Karpas-422 (cell line): ENCODE results near the gene TMC4. TPM values are rescaled to one million over a fixed set of nuclear protein-coding genes. Genes with fewer than 3 reads are reported as not detected.
A peak's percentile ranks its signal among the peaks of the same experiment; 100 is the strongest.
"Not testable (repeated sequence)": the region's sequence is repeated elsewhere in the genome, so short reads cannot be mapped to it uniquely, and the experiment has no call there.

ENCODE experiments used
- DNase-seq: peaks from one replicate; pipeline ENCODE4 v3.0.0-alpha.2; 2015
- H2AFZ ChIP-seq: fragments of 200-600 bp; sonication (generic); 2 replicates; pipeline ENCODE4 v1.6.1; 2014; ENCODE audit warnings: antibody characterized with exemption, low read length, mixed read lengths
- H3K27ac ChIP-seq: fragments of 200-600 bp; sonication (generic); 2 replicates; pipeline ENCODE4 v1.5.1; 2014; ENCODE audit warnings: mild to moderate bottlenecking, low read length, moderate library complexity
- H3K27me3 ChIP-seq: fragments of 200-600 bp; sonication (generic); 2 replicates; pipeline ENCODE4 v1.6.1; 2014; ENCODE audit warnings: low read length, mixed read lengths
- H3K36me3 ChIP-seq: fragments of 200-600 bp; sonication (generic); 2 replicates; pipeline ENCODE4 v1.6.1; 2014; ENCODE audit warnings: low read length, mixed read lengths; ENCODE audit not compliant: insufficient read depth
- H3K4me1 ChIP-seq: fragments of 200-600 bp; sonication (generic); 2 replicates; pipeline ENCODE4 v1.6.1; 2014; ENCODE audit warnings: mild to moderate bottlenecking, low read length, mixed read lengths
- H3K4me2 ChIP-seq: fragments of 200-600 bp; sonication (generic); 2 replicates; pipeline ENCODE4 v1.6.1; 2014; ENCODE audit warnings: low read length, low read depth, mild to moderate bottlenecking; ENCODE audit not compliant: poor library complexity, severe bottlenecking
- H3K4me3 ChIP-seq: fragments of 200-600 bp; sonication (generic); 2 replicates; pipeline ENCODE4 v1.5.1; 2014; ENCODE audit warnings: mild to moderate bottlenecking, antibody characterized with exemption, low read length, mixed read lengths
- H3K79me2 ChIP-seq: fragments of 200-600 bp; sonication (generic); 2 replicates; pipeline ENCODE4 v1.6.1; 2014; ENCODE audit warnings: mild to moderate bottlenecking, low read length, mixed read lengths
- H3K9ac ChIP-seq: fragments of 200-600 bp; sonication (generic); 2 replicates; pipeline ENCODE4 v1.6.0; 2014; ENCODE audit warnings: low read length
- H3K9me2 ChIP-seq: fragments of 200-600 bp; sonication (generic), shearing (Covaris generic); replicated peaks from 2 replicates; pipeline ENCODE4 v1.6.0; 2014; ENCODE audit warnings: mild to moderate bottlenecking, low read length, moderate library complexity; ENCODE audit not compliant: insufficient read depth
- H3K9me3 ChIP-seq: fragments of 300-700, 200-600 bp; sonication (generic); 2 replicates; pipeline ENCODE4 v1.6.1; 2014; ENCODE audit warnings: low read length, mixed read lengths
- H4K20me1 ChIP-seq: fragments of 200-600 bp; sonication (generic); 2 replicates; pipeline ENCODE4 v1.6.1; 2014; ENCODE audit warnings: mild to moderate bottlenecking, antibody characterized with exemption, low read length, low read depth; ENCODE audit not compliant: insufficient read depth
- total RNA-seq: library from RNA; depleted of rRNA; stranded (reverse); fragments of >200 nt; shearing (Covaris generic); gene quantifications from 2 replicates; pipeline ENCODE4 v1.2.3, GENCODE V29; 2014; ENCODE audit warnings: low replicate concordance

The TMC4 gene
- total RNA-seq, 1 experiment from 2014 or later: not detected

DNA sequence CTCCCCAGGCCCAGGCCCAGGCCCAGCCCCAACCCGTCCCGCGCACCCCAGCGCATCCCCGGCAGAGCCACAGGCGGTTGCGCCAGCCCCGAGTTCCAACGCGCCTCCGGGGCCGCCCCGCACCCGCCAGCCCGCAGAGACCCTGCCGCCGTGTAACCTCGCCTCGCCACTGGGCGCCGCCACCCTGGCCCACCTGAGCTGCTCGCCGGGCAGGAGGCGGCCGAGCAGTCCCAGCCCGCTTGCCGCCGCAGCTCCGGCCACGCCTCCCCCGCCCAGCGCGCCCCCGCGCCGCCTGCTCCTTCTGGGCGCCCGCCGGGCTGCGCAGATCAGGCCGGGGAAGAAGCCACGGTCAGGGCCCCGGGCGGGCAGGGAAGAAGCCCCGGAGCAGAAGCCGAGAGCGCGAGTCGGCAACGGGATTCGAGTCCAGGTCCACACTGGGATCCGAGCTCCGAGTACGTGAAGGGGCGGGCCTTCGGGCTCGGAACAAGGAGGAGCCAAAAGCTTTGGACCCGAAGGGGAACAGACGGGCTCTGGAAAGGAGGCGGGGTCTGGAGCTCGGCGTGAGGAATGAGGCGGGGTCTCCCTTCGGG is 16.3 kb upstream of the TMC4 start, which contains the start of gene MBOAT7:
MBOAT7 (minus strand) TSS at position 436 of the 590 bp plus-strand sequence. CDS start 1,072 bp downstream, outside the sequence.
- Histone ChIP-seq H3K4me1 (peaks cover 22% of the 10 kb centered on the region), H3K9me3 (no peaks in the 10 kb centered on the region), H3K9me2 (no peaks in the 10 kb centered on the region), H3K79me2 (peaks cover 47% of the 10 kb centered on the region), H3K9ac (peak within 1 kb of the TSS; percentile 90), H3K4me3 (peak within 1 kb of the TSS; percentile 76), H3K4me2 (peak within 1 kb of the TSS; percentile 90), H3K27me3 (no peaks in the 10 kb centered on the region), H3K36me3 (peaks cover 15% of the 10 kb centered on the region; the same call in 1 of the 2 replicates), H4K20me1 (no peaks in the 10 kb centered on the region), H2AFZ (peak within 1 kb of the TSS; percentile 68), H3K27ac (peak within 1 kb of the TSS; percentile 83)
- no peak for DNase-seq

- H3K36me3 ChIP-seq: peaks cover 8% of the 10 kb centered on the region; the same call in 1 of the 2 replicates
- H3K4me2 ChIP-seq: peak overlapping the region; percentile 90
- H4K20me1 ChIP-seq: no peaks in the 10 kb centered on the region
- H3K27ac ChIP-seq: peak overlapping the region; percentile 81
- H3K9me2 ChIP-seq: no peaks in the 10 kb centered on the region
- H2AFZ ChIP-seq: no peak overlapping the region
- H3K4me3 ChIP-seq: peak overlapping the region; percentile 76
- peaks cover 43% of the 10 kb centered on the region for H3K79me2 ChIP-seq
- peak overlapping the region; percentile 90 for H3K9ac ChIP-seq
- DNase-seq: peak; percentile 73
- peaks cover 22% of the 10 kb centered on the region for H3K4me1 ChIP-seq
- no peaks in the 10 kb centered on the region for H3K27me3 ChIP-seq
- no peaks in the 10 kb centered on the region for H3K9me3 ChIP-seq
These were observed 15.4 kb upstream of the TMC4 start for GRCh38 chr19:54188215-54188871.

DNA sequence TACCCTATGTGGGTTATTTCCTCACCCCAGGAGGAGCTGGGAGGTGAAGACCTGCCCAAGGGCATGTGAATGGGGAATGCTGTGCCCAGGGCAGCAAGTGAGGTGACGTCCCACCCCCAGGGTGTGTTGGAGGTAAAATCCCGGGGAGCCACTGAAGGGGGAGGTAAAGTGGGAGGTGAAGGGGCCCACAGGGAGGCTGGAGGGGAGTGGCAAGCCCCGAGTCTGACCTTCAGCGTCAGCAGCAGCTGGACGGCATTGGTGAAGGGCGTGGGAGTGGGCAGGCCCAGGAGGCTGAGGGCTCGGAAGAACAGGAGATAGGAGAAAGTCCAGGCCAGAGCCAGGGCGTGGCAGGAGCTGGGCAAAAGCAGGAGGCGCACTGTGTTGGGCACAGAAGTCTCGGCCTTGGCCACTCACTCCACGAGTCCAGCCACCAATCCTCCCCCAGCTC is 14.0 kb upstream of the TMC4 start:
- no peaks in the 10 kb centered on the region for H3K9me3 ChIP-seq
- DNase-seq: no peak
- no peaks in the 10 kb centered on the region for H3K9me2 ChIP-seq
- no peak overlapping the region for H3K27ac ChIP-seq
- H3K36me3 ChIP-seq: 0 out of 2 replicates have a peak, but pooled peaks cover 4% of the 10 kb centered on the region
- H2AFZ ChIP-seq: no peak overlapping the region
- no peak overlapping the region for H3K4me2 ChIP-seq
- H3K4me3 ChIP-seq: no peak overlapping the region
- peak overlapping the region; percentile 6; the same call in 1 of the 2 replicates for H3K9ac ChIP-seq
- H3K79me2 ChIP-seq: peaks cover 29% of the 10 kb centered on the region
- no peaks in the 10 kb centered on the region for H3K27me3 ChIP-seq
- peaks cover 10% of the 10 kb centered on the region for H3K4me1 ChIP-seq
- no peaks in the 10 kb centered on the region for H4K20me1 ChIP-seq

DNA sequence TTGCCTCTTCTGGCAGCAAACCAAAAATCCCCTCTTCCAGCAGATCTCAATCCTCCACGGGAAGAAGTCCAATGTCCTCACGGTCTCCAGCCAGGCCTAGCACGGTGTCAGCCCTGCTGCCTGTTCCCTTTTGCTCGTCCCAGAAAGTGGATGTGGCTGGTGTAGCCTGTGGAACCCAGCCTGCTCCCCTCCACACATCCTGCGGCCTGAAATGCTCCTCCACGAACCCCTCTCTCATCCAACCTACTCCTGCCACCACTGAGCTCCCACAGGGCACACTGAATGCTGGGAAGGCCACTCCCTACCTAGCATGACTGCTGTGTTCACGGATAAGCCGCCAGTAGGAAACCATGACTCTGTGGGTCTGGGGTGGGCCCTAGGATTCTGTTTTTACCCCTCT is 13.4 kb upstream of the TMC4 start:
- Histone ChIP-seq H3K27me3 (no peaks in the 10 kb centered on the region), H3K36me3 (0 out of 2 replicates have a peak, but pooled peaks cover 4% of the 10 kb centered on the region), H3K4me1 (peaks cover 8% of the 10 kb centered on the region), H3K4me2 (no peak overlapping the region), H3K9me2 (no peaks in the 10 kb centered on the region), H3K27ac (no peak overlapping the region), H3K9ac (no peak overlapping the region), H3K9me3 (no peaks in the 10 kb centered on the region), H2AFZ (no peak overlapping the region), H3K4me3 (no peak overlapping the region), H4K20me1 (no peaks in the 10 kb centered on the region), H3K79me2 (peaks cover 24% of the 10 kb centered on the region)
- peak; percentile 39 for DNase-seq

DNA sequence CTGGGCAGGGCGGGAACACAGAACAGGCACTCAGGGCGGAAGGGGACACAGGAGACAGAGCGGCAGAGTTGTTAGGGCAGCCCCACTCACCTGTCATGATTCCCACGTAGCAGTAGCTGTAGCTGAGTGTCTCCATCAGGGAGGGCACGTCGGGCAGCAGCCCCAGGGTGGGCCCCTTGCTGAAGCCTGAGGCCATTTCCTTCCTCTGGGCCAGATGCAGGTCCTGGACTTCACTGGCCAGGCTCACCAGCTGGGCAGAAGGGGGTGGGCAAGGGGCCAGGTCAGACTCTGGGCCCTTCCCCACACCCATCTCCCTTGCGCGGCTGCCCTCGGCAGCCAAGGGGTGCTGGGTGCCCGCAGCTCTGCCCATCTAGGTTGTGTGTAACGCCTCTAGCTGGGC is 10.5 kb upstream of the TMC4 start:
- no peaks in the 10 kb centered on the region for H3K27me3 ChIP-seq
- no peak overlapping the region for H3K27ac ChIP-seq
- H3K36me3 ChIP-seq: 0 out of 2 replicates have a peak, but pooled peaks cover 9% of the 10 kb centered on the region
- H3K4me1 ChIP-seq: peaks cover 22% of the 10 kb centered on the region
- H4K20me1 ChIP-seq: peaks cover 12% of the 10 kb centered on the region
- no peaks in the 10 kb centered on the region for H3K9me2 ChIP-seq
- H3K4me3 ChIP-seq: no peak overlapping the region
- H3K79me2 ChIP-seq: peaks cover 17% of the 10 kb centered on the region
- H2AFZ ChIP-seq: no peak overlapping the region
- no peaks in the 10 kb centered on the region for H3K9me3 ChIP-seq
- no peak overlapping the region for H3K4me2 ChIP-seq
- no peak overlapping the region for H3K9ac ChIP-seq
- DNase-seq: peak; percentile 37

DNA sequence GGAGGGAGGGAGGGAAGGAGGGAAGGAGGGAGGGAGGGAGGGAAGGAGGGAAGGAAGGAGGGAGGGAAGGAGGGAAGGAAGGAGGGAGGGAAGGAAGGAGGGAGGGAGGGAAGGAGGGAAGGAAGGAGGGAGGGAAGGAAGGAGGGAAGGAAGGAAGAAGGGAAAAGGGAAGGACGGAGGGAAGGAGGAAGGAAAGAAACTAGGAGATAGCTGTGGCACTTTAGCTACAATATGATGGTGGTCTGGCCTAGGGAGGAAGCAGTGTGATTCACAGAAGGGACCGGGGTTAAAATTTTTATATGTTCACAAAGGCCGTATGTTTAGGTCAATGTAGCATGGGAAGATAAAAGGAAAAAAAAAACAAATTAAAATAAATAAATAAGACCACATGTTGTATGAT is 8.9 kb upstream of the TMC4 start:
- not testable (repeated sequence) for H3K9ac ChIP-seq, H3K9me3 ChIP-seq, H3K36me3 ChIP-seq, H3K9me2 ChIP-seq, DNase-seq, H3K27me3 ChIP-seq, H2AFZ ChIP-seq, H3K79me2 ChIP-seq, H3K27ac ChIP-seq, H3K4me3 ChIP-seq, H3K4me2 ChIP-seq
- peaks cover 12% of the 10 kb centered on the region for H4K20me1 ChIP-seq
- peaks cover 17% of the 10 kb centered on the region for H3K4me1 ChIP-seq

DNA sequence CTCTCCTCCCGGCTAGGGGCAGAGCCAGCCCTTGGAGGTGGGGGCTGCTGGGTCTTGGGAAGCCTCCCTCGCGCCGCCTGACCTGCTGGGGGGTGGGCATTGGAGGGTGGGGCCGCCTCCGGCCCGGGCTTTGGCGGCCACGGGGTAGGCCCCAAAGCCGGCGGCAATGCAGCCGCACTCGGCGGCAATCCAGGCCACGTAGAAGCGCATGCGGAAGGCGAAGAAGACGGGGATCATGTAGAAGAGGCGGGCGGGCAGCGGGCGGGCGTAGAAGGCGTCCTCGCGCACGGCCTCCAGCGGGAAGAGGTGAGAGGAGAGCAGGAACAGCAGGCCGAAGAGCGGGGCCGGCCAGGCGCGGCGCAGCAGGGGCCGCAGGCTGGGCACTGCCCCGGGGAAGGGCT is 7.7 kb upstream of the TMC4 start:
- no peak overlapping the region for H3K4me2 ChIP-seq
- no peak overlapping the region for H2AFZ ChIP-seq
- peaks cover 17% of the 10 kb centered on the region for H3K4me1 ChIP-seq
- H3K9me3 ChIP-seq: no peaks in the 10 kb centered on the region
- peaks cover 12% of the 10 kb centered on the region for H4K20me1 ChIP-seq
- no peak for DNase-seq
- H3K27ac ChIP-seq: no peak overlapping the region
- H3K79me2 ChIP-seq: no peaks in the 10 kb centered on the region
- peaks cover 17% of the 10 kb centered on the region for H3K36me3 ChIP-seq
- H3K4me3 ChIP-seq: no peak overlapping the region
- no peaks in the 10 kb centered on the region for H3K9me2 ChIP-seq
- no peaks in the 10 kb centered on the region for H3K27me3 ChIP-seq
- no peak overlapping the region for H3K9ac ChIP-seq

- H3K36me3 ChIP-seq: peaks cover 17% of the 10 kb centered on the region
- no peak overlapping the region for H3K27ac ChIP-seq
- no peaks in the 10 kb centered on the region for H3K9me2 ChIP-seq
- H3K4me3 ChIP-seq: no peak overlapping the region
- peak; percentile 87 for DNase-seq
- peaks cover 12% of the 10 kb centered on the region for H4K20me1 ChIP-seq
- peaks cover 17% of the 10 kb centered on the region for H3K4me1 ChIP-seq
- H3K79me2 ChIP-seq: no peaks in the 10 kb centered on the region
- no peak overlapping the region for H3K9ac ChIP-seq
- H3K9me3 ChIP-seq: no peaks in the 10 kb centered on the region
- H3K4me2 ChIP-seq: no peak overlapping the region
- no peak overlapping the region for H2AFZ ChIP-seq
- no peaks in the 10 kb centered on the region for H3K27me3 ChIP-seq
These were observed 7.0 kb upstream of the TMC4 start for GRCh38 chr19:54179921-54180461.
